HG02623 (cell line): Measurements from ENCODE around the gene WRAP73.

ENCODE experiments used
- ATAC-seq: cut with Tn5 transposase; IDR thresholded peaks from one replicate; pipeline ENCODE4 v1.9.1; 2021; ENCODE audit warnings: moderate library complexity; ENCODE audit not compliant: unreplicated experiment

WRAP73 gene

DNA sequence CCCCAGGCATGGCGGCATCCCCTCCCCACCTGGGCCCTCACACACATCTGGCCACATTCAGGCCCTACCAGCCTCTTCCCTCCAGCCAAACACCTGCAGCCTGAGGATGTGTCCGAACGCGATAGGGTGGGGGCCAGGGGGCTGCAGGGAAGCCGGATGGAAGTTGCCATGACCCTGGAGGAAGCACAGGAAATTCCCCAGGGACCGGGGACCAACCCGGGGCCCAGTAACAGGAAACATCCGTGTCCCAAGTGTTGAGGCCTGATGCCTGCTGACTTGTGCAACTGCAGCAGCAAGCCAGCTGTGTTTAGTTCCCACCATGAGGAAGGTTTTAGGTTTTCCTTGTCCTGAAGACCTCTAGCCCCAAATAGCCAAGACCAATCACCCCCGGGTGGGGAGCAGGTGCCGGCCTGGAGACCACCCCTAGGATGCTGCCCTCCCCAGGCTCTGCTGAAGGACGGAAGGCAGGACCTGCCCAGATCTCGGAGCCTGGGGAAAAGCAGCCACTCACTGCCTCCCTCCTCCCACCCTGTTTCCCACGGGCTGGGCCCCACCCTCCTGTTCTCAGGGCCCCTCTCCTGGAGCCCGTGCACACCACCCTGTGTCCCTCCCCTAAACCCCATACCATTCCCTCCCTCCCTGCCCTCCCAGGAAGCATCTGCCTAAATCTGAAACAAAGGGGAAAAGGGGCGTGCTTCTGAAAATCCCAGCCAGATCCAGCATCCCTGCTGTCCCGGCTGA is 68.4 kb downstream of the WRAP73 start:
- ATAC-seq = no peak
